GM21786 (cell line): ENCODE data around the gene PQBP1.
"Not testable (repeated sequence)": the region's sequence is repeated elsewhere in the genome, so short reads cannot be mapped to it uniquely, and the experiment has no call there.

Experiments used
- ATAC-seq: cut with Tn5 transposase; IDR thresholded peaks from one replicate; pipeline ENCODE4 v1.9.1; 2021; ENCODE audit not compliant: unreplicated experiment

Gene PQBP1, protein sequence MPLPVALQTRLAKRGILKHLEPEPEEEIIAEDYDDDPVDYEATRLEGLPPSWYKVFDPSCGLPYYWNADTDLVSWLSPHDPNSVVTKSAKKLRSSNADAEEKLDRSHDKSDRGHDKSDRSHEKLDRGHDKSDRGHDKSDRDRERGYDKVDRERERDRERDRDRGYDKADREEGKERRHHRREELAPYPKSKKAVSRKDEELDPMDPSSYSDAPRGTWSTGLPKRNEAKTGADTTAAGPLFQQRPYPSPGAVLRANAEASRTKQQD

DNA sequence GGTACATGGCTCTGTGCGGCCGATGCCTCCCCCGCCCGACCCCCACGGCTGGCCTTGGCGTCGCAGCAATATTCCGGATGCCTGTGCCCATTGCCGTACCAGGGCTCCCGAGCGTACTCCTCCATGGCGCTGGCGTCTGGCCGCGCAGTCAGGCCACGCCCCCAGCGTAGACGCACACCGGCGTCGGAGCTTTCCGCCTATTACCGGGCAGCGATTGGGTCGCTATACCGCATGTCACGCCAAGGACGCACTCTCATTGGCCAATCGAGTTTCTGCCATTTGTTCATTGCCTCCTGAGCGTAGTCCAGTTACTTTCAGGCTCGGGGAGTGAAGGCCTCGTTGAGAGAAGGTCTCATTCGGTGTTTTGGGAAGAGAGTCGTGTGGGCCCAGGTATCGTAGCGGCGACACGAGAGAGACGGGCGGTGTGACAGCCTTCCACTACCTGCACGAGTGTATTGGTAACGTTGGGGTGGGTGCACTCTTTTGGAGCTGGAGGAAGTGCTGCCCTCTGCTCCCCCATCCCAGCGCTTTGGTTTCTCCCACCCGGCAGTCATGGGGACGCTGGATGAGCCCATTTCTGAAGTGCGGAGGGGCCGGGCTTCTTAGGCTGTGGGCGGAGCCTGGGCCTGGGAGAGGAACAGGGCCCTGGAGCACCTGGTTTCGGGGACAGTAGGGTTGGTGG lies at the start of gene PQBP1, which contains the start of gene TIMM17B:
PQBP1 (plus strand) TSS at position 306 of the 682 bp plus-strand sequence. CDS start 580 bp downstream, outside the sequence.
TIMM17B (minus strand) TSS at position 144 of the 682 bp plus-strand sequence; CDS start at position 125, 19 bp downstream.
- peak; percentile 86 for ATAC-seq

- no peak for ATAC-seq
Observed at GRCh38 chrX:48848847-48849246, 48.9 kb upstream of the PQBP1 start.

GRCh38 chrX:48852857-48853256 lies 44.9 kb upstream of the PQBP1 start:
- no peak for ATAC-seq

DNA sequence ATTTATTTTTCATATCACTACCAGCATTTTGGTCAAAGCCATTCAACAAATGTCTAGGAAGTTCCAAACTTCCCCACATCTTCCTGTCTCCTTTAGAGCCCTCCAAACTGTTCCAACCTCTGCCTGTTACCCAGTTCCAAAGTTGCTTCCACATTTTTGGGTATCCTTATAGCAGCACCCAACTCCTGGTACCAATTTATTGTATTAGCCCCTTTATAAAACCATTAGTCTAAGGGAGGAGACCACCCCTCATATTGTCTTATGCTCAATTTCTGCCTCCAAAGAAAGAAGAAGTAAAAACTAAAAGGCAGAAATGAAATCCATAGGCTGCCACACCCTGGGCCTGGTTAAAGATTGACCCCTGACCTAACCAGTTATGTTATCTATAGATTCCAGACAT lies 44.2 kb upstream of the PQBP1 start:
- not testable (repeated sequence) for ATAC-seq

GRCh38 chrX:48854121-48854804 lies 43.5 kb upstream of the PQBP1 start:
- ATAC-seq, result not testable (repeated sequence)

- ATAC-seq, result no peak
Observed at GRCh38 chrX:48854898-48855297, 42.8 kb upstream of the PQBP1 start.

- no peak for ATAC-seq
Observed at GRCh38 chrX:48864210-48864609, 33.5 kb upstream of the PQBP1 start.

- ATAC-seq, result not testable (repeated sequence)
Observed at GRCh38 chrX:48872017-48872416, 25.7 kb upstream of the PQBP1 start.

DNA sequence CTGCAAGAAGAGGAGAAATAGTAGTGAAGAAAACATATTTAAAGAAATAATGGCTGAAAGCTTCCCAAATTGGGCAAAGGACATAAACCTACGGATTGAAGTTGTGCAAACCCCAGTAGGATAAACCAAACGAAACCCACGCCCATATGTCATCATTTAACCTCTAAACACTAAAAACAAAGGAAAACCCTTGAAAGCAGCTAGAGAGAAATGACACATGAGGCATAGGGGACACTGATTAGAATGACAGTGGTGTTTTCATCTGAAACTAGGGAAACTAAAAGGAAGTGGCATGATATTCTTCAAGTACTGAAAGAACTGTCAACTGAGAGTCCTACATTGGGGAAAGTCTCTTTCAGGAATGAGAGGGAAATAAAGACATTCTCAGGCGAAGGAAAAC lies 20.8 kb upstream of the PQBP1 start:
- not testable (repeated sequence) for ATAC-seq

DNA sequence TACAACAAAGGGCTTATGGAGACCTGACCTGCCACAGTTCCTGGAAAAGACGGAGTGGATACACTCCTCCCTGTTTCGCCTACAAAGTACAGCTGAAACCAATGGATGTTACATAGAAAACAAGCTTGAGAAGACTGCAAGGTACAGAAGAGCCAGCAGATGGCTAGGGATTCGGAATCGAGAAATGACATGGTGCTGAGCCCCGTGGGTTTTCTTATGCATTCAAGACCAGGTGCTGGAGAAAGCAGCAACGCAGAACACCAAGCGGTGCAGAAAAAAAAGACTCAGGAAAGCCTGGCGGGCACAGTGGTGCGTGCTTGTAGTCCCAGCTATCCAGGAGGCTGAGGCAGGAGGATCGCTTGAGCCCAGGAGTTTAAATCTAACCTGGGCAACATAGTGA lies 14.0 kb upstream of the PQBP1 start:
- no peak for ATAC-seq

DNA sequence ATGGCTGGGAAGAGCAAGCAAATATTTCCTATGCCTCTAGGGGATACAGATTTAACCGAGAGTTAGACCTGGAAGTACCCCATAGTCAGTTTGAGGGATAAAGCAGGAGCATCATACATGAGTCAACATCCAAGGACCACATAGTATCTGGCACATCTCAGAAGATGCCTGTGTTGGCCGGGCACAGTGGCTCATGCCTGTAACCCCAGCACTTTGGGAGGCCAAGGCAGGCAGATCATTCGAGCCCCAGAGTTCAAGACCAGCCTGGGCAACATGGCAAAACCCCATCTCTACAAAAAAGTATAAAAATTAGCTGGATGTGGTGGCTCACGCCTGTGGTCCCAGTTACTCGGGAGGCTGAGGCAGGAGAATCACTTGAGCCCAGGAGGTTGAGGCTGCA lies 11.1 kb upstream of the PQBP1 start:
- not testable (repeated sequence) for ATAC-seq

DNA sequence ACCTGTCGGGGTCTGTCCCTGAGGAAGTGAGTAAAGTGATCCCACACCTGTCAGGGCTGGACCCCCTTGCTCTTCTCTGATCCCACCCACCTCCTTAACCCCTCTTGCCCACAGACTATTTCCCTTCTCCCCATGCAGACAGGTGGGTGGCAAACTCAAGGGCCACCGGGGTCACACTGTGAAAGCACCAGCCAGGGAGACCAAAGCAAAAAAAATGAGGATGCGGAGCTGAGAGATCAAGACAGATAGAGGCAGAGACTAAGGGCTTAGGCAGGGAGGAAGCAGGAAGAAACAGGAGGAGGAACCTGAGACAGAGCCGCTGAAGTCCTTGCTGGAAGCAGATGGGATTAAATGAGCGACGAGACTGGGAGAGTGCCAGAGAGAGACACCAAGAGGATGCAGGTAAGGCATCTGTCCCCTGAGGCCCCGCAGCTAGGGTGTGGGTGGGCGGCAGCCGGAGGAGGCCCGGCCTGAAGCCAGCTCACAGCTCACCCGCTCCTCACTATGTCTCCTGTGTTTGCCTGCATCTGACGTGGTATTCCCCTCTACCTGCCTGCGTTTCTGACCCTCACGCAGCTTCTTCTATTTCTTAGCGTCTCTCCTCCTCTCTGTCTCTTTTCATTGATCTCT lies 7.3 kb upstream of the PQBP1 start:
- no peak for ATAC-seq

- peak; percentile 37 for ATAC-seq
Observed at GRCh38 chrX:48890934-48891401, 6.8 kb upstream of the PQBP1 start.

DNA sequence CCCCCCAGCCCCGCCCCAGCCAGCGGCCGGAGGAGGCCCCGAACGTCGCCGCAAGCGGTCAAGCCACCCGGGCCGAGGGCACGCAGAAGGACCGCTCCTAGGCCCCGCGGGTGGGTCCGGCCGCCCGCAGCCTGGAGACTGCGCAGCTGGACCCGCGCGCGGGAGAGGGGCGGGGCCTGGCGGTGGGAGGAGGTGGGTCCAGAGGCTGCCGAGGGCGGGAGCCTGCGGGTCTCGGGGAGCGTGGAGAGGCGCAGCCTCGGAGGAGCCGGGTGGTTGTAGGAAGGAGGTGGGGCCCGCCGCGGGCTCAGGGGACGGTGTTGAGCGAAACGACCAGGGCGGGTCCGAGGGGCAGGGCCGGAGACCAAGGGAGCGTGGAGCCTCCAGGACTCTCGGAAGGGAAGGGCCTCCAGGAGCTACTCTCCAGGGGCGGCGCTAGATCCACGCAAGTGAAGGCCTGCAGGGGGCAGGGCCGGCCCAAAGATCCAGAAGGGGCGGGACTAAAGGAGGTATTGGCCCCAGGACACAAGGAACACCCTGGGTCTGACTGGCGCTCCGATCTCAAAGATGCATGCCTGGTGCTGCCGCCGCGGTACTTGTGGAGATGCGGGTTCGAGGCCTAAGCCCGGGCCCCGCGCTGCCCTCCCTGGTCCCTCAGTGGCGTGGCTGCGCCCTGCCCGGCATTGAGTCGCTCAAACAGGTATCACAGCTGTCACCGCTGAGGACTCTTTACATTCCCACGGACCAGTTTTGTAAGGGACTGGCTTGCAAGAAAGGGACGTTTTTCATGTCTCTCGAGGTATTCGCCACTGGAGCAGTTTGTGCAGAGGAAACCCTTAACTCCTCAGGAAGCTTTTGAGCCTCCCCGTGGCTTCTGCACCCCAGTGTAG lies 6.1 kb upstream of the PQBP1 start:
- peak; percentile 75 for ATAC-seq

DNA sequence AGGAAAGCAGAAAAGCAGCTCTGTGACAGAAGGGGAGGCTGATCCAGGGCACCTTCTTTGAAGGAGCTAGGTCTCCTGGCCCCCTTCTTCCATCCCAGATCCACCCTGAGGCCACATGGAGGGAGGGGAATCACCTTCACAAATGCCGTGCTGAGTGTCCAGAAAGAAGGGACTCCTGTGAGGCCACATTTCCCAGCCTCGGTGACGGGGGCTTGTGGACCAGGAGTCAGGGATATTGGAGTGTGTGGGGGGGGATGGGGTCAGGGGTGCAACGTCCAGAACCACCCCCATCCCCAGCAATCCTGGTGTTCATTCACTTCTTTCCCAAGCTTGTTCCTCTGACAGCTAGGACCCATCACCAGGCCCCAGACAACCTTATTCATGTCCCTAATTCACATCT lies 4.8 kb upstream of the PQBP1 start:
- ATAC-seq, result no peak

DNA sequence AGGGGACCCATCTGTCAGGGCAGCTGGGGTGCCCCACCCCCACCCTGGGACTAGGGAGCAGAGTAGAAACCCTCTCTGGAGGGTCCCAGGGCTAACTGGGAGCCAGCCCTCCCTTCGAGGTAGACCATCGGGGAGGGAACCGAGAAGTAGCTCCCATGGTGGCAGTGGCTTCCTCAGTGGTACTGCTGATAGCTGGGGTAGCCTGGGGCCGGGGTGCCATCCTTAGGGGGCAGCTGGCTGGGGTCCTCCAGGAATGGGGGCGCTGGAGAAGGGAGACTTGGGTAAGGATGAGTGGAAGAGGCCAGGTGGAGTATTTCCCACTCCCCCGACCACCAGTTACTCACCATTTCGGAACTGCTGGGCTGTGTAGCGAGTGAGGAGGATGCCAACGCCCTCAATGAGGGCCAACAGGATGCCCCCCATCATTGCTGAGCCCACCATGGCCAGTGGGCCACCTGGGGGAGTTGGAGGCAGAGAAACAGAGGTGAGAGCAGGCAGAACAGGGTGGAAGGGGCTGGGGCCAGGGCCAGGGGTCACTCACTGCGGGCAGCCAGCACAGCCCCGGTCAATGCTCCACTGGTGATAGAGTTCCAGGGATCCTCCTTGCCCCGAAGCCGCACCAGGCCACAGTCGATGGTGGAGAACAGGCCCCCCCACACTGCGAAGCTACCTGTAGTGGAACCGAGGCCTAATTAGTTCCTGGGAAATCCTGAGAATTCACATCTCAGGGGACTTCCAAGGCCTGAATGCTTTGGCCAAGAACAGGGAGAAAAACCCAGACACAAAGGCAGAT lies 4.0 kb upstream of the PQBP1 start:
- ATAC-seq, result no peak

- no peak for ATAC-seq
Observed at GRCh38 chrX:48894891-48895290, 2.8 kb upstream of the PQBP1 start.

DNA sequence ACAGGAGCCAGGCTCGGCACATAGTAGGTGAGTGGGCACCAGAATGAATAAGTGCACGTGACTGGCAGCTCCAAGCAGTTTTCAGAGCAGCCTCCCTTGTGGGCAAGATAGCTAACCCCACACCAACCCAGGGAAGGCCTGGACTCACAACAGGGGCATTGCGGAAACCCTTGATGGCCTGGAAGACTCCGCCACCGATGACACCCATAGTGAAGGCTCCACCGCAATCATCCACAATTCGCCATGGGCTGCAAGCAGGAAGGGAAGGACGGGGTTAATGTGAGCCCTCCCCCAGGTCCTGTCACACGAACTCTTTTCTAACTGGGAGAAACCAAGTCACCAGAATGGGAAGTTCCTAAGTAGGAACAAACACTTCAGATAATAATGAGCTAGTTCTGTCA lies 1.1 kb upstream of the PQBP1 start:
- ATAC-seq, result no peak

DNA sequence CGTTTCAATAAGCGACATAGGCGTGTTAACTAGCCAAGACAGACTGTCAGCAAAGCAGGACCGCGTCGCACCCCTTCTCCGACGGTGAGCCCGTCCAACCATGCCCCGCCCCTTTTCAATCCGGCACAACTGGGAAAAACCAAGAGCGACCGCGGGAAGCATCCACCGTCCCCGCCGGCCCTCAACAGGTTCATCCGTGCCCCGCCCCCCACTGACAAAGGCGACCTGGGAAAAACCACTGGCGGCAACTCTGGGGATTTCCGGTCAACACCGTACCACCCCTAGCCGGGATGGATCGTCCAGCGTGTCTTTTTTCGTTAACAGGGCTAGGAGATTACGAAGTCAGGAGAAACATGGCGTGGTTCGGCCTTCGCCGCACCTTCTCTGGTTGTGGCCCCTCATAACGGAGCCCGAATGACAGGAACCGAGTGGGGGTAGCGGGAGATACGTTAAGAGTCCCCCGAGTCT lies 539 bp upstream of the PQBP1 start:
- ATAC-seq, result peak; percentile 11

DNA sequence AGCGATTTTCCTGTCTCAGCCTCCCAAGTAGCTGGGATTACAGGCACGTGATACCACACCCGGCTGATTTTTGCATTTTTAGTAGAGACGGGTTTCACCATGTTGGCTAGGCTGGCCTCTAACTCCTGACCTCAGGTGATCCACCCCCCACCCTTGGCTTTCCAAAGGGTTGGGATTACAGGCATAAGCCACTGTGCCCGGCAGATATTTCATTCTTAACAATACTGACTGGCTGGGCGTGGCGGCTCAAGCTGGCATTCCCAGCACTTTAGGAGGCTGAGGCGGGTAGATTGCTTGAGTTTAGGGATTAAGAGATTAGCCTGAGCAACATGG lies 1.3 kb downstream of the PQBP1 start:
- no peak for ATAC-seq
